H1 (cell line): ENCODE data around the gene SLC8A1. TPM values are rescaled to one million over a fixed set of nuclear protein-coding genes. Genes with fewer than 3 reads are reported as not detected.

Experiments used
- CTCF ChIA-PET: fragments of 300-600 bp; sonication (Branson Sonifier 250); formaldehyde crosslinking; loops from one replicate; lab custom pipeline; 2021; ENCODE audit not compliant: partially characterized antibody; lab: Charles Lee
- POLR2A ChIA-PET: fragments of 300-600 bp; sonication (Branson Sonifier 250); formaldehyde crosslinking; loops from one replicate; lab custom pipeline; 2021; ENCODE audit warnings: inconsistent platforms; ENCODE audit not compliant: partially characterized antibody; lab: Charles Lee
- DNase-seq, 2 experiments: peaks; one replicate each; pipeline versions ENCODE4 v3.0.0 to v3.0.0-alpha.2; 2010 to 2022; ENCODE audit warnings: low spot score in 2 of 2, low read depth in 1 of 2, mixed read lengths in 1 of 2
- FAIRE-seq: peaks from 2 replicates; lab custom pipeline; 2011; peaks lifted over from hg19 to GRCh38; lab: Jason Lieb, UNC
- H2AFZ ChIP-seq: 2 replicates; pipeline ENCODE4 v1.8.1; 2012; ENCODE audit warnings: low read length, inconsistent platforms
- H2AK5ac ChIP-seq: 2 replicates; pipeline ENCODE4 v1.6.1; 2013; ENCODE audit warnings: low read depth, low read length
- H2BK120ac ChIP-seq: replicated peaks from 2 replicates; pipeline ENCODE3; 2013; ENCODE audit warnings: low read depth, low read length, inconsistent platforms
- H2BK12ac ChIP-seq: 2 replicates; pipeline ENCODE4 v1.6.1; 2013; ENCODE audit warnings: low read depth, low read length
- H2BK15ac ChIP-seq: 2 replicates; pipeline ENCODE4 v1.6.1; 2013; ENCODE audit warnings: low read length
- H2BK20ac ChIP-seq: 2 replicates; pipeline ENCODE4 v1.6.1; 2013; ENCODE audit warnings: low read length
- H2BK5ac ChIP-seq: 2 replicates; pipeline ENCODE4 v1.6.1; 2013; ENCODE audit warnings: low read depth, low read length
- H3K14ac ChIP-seq: 2 replicates; pipeline ENCODE4 v1.6.1; 2013; ENCODE audit warnings: inconsistent platforms; ENCODE audit not compliant: insufficient read length
- H3K18ac ChIP-seq: 2 replicates; pipeline ENCODE4 v1.6.1; 2013; ENCODE audit warnings: low read length; ENCODE audit errors: extremely low read depth
- H3K23ac ChIP-seq: 2 replicates; pipeline ENCODE4 v1.6.1; 2013; ENCODE audit warnings: inconsistent platforms; ENCODE audit not compliant: insufficient read length
- H3K23me2 ChIP-seq: 2 replicates; pipeline ENCODE4 v1.6.1; 2013; ENCODE audit warnings: low read depth, low read length
- H3K27ac ChIP-seq: 2 replicates; pipeline ENCODE4 v1.6.1; 2011; ENCODE audit warnings: low read depth, low read length, inconsistent platforms
- H3K27me3 ChIP-seq, 4 experiments: replicated peaks in 1 of 4; 1 replicate in 1 of 4; 2 replicates in 3 of 4; pipeline versions ENCODE4 v1.6.1 to v1.8.1; 2011 to 2013; ENCODE audit warnings: low read length in 3 of 4, mild to moderate bottlenecking in 3 of 4, inconsistent platforms in 2 of 4, mixed read lengths in 2 of 4, moderate library complexity in 1 of 4; ENCODE audit not compliant: control insufficient read depth in 3 of 4, insufficient read depth in 3 of 4; ENCODE audit errors: extremely low read depth in 1 of 4
- H3K36me3 ChIP-seq, 4 experiments: 2 replicates each; pipeline versions ENCODE4 v1.6.1 to v1.8.1; 2011 to 2013; ENCODE audit warnings: mild to moderate bottlenecking in 4 of 4, low read length in 3 of 4, moderate library complexity in 2 of 4, control low read depth in 1 of 4, inconsistent platforms in 1 of 4; ENCODE audit not compliant: insufficient read depth in 4 of 4, control insufficient read depth in 2 of 4
- H3K4ac ChIP-seq: replicated peaks from 2 replicates; pipeline ENCODE3; 2013; ENCODE audit warnings: low read length, low read depth, mixed read lengths, inconsistent platforms; ENCODE audit not compliant: insufficient read length
- H3K4me1 ChIP-seq, 4 experiments: replicated peaks in 1 of 4; 1 replicate in 1 of 4; 2 replicates in 3 of 4; pipeline versions ENCODE4 v1.6.1 to v1.8.1; 2011 to 2013; ENCODE audit warnings: low read length in 3 of 4, inconsistent platforms in 2 of 4, mixed read lengths in 1 of 4; ENCODE audit not compliant: insufficient read depth in 4 of 4, control insufficient read depth in 3 of 4
- H3K4me2 ChIP-seq, 2 experiments: 2 replicates each; pipeline versions ENCODE4 v1.6.1 to v1.8.1; 2011 to 2013; ENCODE audit warnings: low read depth in 2 of 2, low read length in 2 of 2, control low read depth in 1 of 2, inconsistent platforms in 1 of 2, mild to moderate bottlenecking in 1 of 2; ENCODE audit not compliant: insufficient read depth in 1 of 2
- H3K4me3 ChIP-seq, 4 experiments: fragments of 200-600, 300-600 bp in 1 of 4; sonication (generic), shearing (Covaris generic), sonication (Bioruptor Twin) in 1 of 4; 2 replicates each; pipeline versions ENCODE4 v1.5.1 to v1.8.1; 2011 to 2016; ENCODE audit warnings: low read length in 4 of 4, low read depth in 3 of 4, control low read depth in 2 of 4, inconsistent platforms in 2 of 4, mild to moderate bottlenecking in 2 of 4, mixed read lengths in 1 of 4, moderate library complexity in 1 of 4; ENCODE audit not compliant: insufficient read depth in 2 of 4; ENCODE audit errors: extremely low read depth in 1 of 4
- H3K56ac ChIP-seq: replicated peaks from 2 replicates; pipeline ENCODE3; 2013; ENCODE audit warnings: low read depth, mild to moderate bottlenecking, mixed read lengths, low read length, inconsistent platforms; ENCODE audit not compliant: insufficient read length
- H3K79me1 ChIP-seq: 2 replicates; pipeline ENCODE4 v1.6.1; 2013; ENCODE audit warnings: low read depth, low read length, control low read depth
- H3K79me2 ChIP-seq, 2 experiments: 2 replicates each; pipeline versions ENCODE4 v1.6.1 to v1.8.1; 2012 to 2013; ENCODE audit warnings: low read length in 2 of 2, mild to moderate bottlenecking in 2 of 2, inconsistent platforms in 1 of 2; ENCODE audit not compliant: insufficient read depth in 2 of 2, control insufficient read depth in 1 of 2
- H3K9ac ChIP-seq, 4 experiments: replicated peaks in 1 of 4; 1 replicate in 1 of 4; 2 replicates in 3 of 4; pipeline versions ENCODE4 v1.6.1 to v1.8.1; 2011 to 2013; ENCODE audit warnings: low read depth in 3 of 4, low read length in 3 of 4, control low read depth in 2 of 4, mild to moderate bottlenecking in 2 of 4, moderate library complexity in 2 of 4, inconsistent platforms in 1 of 4; ENCODE audit errors: extremely low read depth in 1 of 4
- H3K9me3 ChIP-seq, 2 experiments: 2 replicates each; pipeline versions ENCODE4 v1.6.1 to v1.8.1; 2012 to 2013; ENCODE audit warnings: mild to moderate bottlenecking in 2 of 2, moderate library complexity in 2 of 2, control low read depth in 1 of 2, inconsistent platforms in 1 of 2, low read depth in 1 of 2, low read length in 1 of 2, mixed read lengths in 1 of 2; ENCODE audit not compliant: insufficient read depth in 2 of 2
- H4K20me1 ChIP-seq, 2 experiments: replicated peaks in 1 of 2; 2 replicates each; pipeline versions ENCODE3 to v1.8.1; 2011 to 2013; ENCODE audit warnings: inconsistent platforms in 2 of 2, low read length in 2 of 2, mild to moderate bottlenecking in 1 of 2; ENCODE audit not compliant: insufficient read depth in 2 of 2, control insufficient read depth in 1 of 2
- H4K5ac ChIP-seq: 2 replicates; pipeline ENCODE4 v1.6.1; 2013; ENCODE audit warnings: low read length, low read depth, mixed read lengths, inconsistent platforms; ENCODE audit not compliant: insufficient read length
- H4K8ac ChIP-seq: 2 replicates; pipeline ENCODE4 v1.8.0; 2013; ENCODE audit warnings: mild to moderate bottlenecking, moderate library complexity, low read length, inconsistent platforms; ENCODE audit not compliant: insufficient read depth; ENCODE audit errors: extremely low read depth
- H4K91ac ChIP-seq: replicated peaks from 2 replicates; pipeline ENCODE3; 2013; ENCODE audit warnings: low read length, mixed read lengths, inconsistent platforms; ENCODE audit not compliant: insufficient read length
- FOSL1 ChIP-seq: IDR thresholded peaks from 2 replicates; pipeline ENCODE4 v1.6.1; 2011; ENCODE audit warnings: mild to moderate bottlenecking, low read depth, low read length, moderate library complexity; ENCODE audit not compliant: insufficient read depth
- KDM1A ChIP-seq: fragments of 200-600, 300-600 bp; sonication (generic); IDR thresholded peaks from 2 replicates; pipeline ENCODE4 v1.7.1; 2016; ENCODE audit warnings: mild to moderate bottlenecking, low read length, borderline replicate concordance
- RAD21 ChIP-seq, 2 experiments: IDR thresholded peaks in 1 of 2; conservative IDR thresholded peaks in 1 of 2; 2 replicates each; pipeline ENCODE4 v1.6.1; 2011; ENCODE audit warnings: low read depth in 2 of 2, low read length in 2 of 2, improper control_type of control experiment in 1 of 2, inconsistent platforms in 1 of 2, mild to moderate bottlenecking in 1 of 2, moderate library complexity in 1 of 2
- WGBS, 2 experiments: shearing (Covaris generic) in 1 of 2; methylation state at CpG; one replicate each; pipeline versions ENCODE4 v1.1.6 to v1.1.7; 2013 to 2015; ENCODE audit warnings: low lambda C conversion rate in 2 of 2, mixed read lengths in 2 of 2, inconsistent platforms in 1 of 2, low coverage in 1 of 2, missing lambda C conversion rate in 1 of 2; ENCODE audit not compliant: insufficient replicate concordance in 2 of 2, insufficient coverage in 1 of 2, insufficient read length in 1 of 2; ENCODE audit errors: extremely low coverage in 1 of 2, missing lambda C conversion rate in 1 of 2; 5-methylcytosine and 5-hydroxymethylcytosine counted together
- polyA plus RNA-seq, 7 experiments: library from polyadenylated mRNA; depleted of rRNA in 3 of 7; stranded (reverse) in 5 of 7; unstranded in 2 of 7; fragments of >200 nt in 5 of 7; fragments of 200-250 nt in 2 of 7; gene quantifications; 1 replicate in 5 of 7; 2 replicates in 1 of 7; 4 replicates in 1 of 7; pipeline versions ENCODE4 v1.2.1 to v1.2.3, GENCODE V29; 2011 to 2013; ENCODE audit warnings: missing spikeins in 2 of 7, mixed read lengths in 2 of 7
- total RNA-seq: library from RNA; stranded (reverse); fragmentation: NEBNext Ultra II Directional; extraction: Animal tissue kit (Norgen Biotek cat#: 25700); gene quantifications from 2 replicates; pipeline ENCODE4 v1.2.1, GENCODE V29; 2021

Gene SLC8A1
- total and polyA plus RNA-seq, 2 of the 8 experiments (the other 6 are each of a cell fraction or from before 2014, with no cell fraction given), result 0.68 to 3.6 TPM

DNA sequence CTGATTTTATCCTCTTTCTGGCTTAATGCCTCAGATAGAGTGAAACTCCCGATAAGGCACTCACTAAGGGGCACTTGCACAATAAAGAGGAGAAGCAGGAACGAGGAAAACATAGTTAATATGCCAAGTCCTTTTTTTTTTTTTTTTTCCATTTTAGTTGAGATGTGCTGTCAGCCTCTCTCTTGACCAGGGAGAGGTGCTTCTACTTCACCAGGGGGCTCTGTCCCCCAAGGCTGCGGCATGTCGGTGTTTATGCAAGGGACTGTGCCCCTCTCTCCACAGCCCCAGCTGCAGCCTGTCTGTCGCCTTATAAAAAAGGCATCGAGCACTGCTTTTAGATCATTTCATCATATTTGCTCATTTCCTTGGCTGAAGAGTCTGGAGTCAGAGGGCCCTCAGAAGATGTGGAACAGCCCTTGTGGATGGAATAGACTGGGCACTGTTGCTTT, 178.1 kb downstream of the SLC8A1 start:
- H3K27ac ChIP-seq, result no peak overlapping the region
- H3K79me1 ChIP-seq, result no peaks in the 10 kb centered on the region
- no peak overlapping the region for H2AFZ ChIP-seq
- no peak overlapping the region for H4K5ac ChIP-seq
- H3K56ac ChIP-seq, result no peak overlapping the region
- ChIA-PET CTCF (interaction anchor here (0.7 to 2.3 kb wide), 3 partner anchors 23 to 571 kb away, joined by 3 to 7 read pairs (median 3); no protein-coding TSS in a partner anchor), POLR2A (no interaction called here)
- no peak overlapping the region for H2BK5ac ChIP-seq
- H3K23ac ChIP-seq, result no peak overlapping the region
- no peaks in the 10 kb centered on the region for H4K20me1 ChIP-seq
- H3K79me2 ChIP-seq, result no peaks in the 10 kb centered on the region
- no peak overlapping the region for H4K91ac ChIP-seq
- no peaks in the 10 kb centered on the region for H3K36me3 ChIP-seq
- H4K8ac ChIP-seq, result no peak overlapping the region
- no peak for DNase-seq
- H2BK120ac ChIP-seq, result no peak overlapping the region
- FAIRE-seq, result no peak
- no peak overlapping the region for H2BK20ac ChIP-seq
- H3K9me3 ChIP-seq, result no peaks in the 10 kb centered on the region
- H3K27me3 ChIP-seq, result no peaks in the 10 kb centered on the region
- H3K18ac ChIP-seq, result no peak overlapping the region
- no peak overlapping the region for H2AK5ac ChIP-seq
- H3K4ac ChIP-seq, result no peak overlapping the region
- H3K14ac ChIP-seq, result no peak overlapping the region
- TF ChIP-seq KDM1A (no peak), FOSL1 (no peak), RAD21 (IDR thresholded peaks at IDR 0.05 in 1 of 2, conservative IDR thresholded peaks at IDR 0.05 in 1 of 2; ENCODE audit: low read depth in 2 of 2, low read length in 2 of 2) (peak; percentile 24 to 27; a peak in 2 of 4 replicates)
- no peaks in the 10 kb centered on the region for H3K23me2 ChIP-seq
- H3K4me3 ChIP-seq, result no peak overlapping the region
- 86% methylated on average over 6 of the region's 6 CpGs; no CpG with 5 or more reads in 1 of the 2 experiments for WGBS, 2 experiments
- no peak overlapping the region for H3K9ac ChIP-seq
- H2BK15ac ChIP-seq, result no peak overlapping the region
- peaks cover 0 to 4% (median 0%) of the 10 kb centered on the region in 4 experiments; a peak in 1 of 7 replicates for H3K4me1 ChIP-seq
- no peak overlapping the region for H2BK12ac ChIP-seq
- H3K4me2 ChIP-seq, result no peak overlapping the region
